ENCODE measurements around the gene SH3YL1.

GRCh38 chr2:193141-193671 lies 70.6 kb downstream of the SH3YL1 start:
- no peak for TF ChIP-seq CTCF (conservative IDR thresholded peaks at IDR 0.05; ENCODE audit: low read depth, low read length)
- TF ChIP-seq EZH2 (IDR thresholded peaks at IDR 0.05; ENCODE audit: low read length, unreplicated experiment), result no peak
- no peak for TF ChIP-seq EZH2phosphoT487 (IDR thresholded peaks at IDR 0.05; ENCODE audit: borderline replicate concordance, low read length)
